Spleen (tissue), 11 donors: ENCODE data around the gene PITRM1. TPM values are rescaled to one million over a fixed set of nuclear protein-coding genes. Genes with fewer than 3 reads are reported as not detected.
"Not testable (repeated sequence)": the region's sequence is repeated elsewhere in the genome, so short reads cannot be mapped to it uniquely, and the experiment has no call there.

Experiments used
- DNase-seq: peaks from one replicate; pipeline ENCODE4 v3.0.0-alpha.2; 2020
- H3K27ac ChIP-seq, 8 donors: fragments of 200-600 bp; sonication (generic) in 7 of 8; 1 replicate in 4 of 8; 2 replicates in 4 of 8; pipeline versions ENCODE4 v1.5.0 to v1.8.0; 2016 to 2021; ENCODE audit warnings: inconsistent platforms in 4 of 8, mild to moderate bottlenecking in 4 of 8, moderate library complexity in 1 of 8
- H3K27me3 ChIP-seq, 7 donors: fragments of 200-600 bp; sonication (generic) in 6 of 7; replicated peaks in 1 of 7; 1 replicate in 4 of 7; 2 replicates in 3 of 7; pipeline versions ENCODE4 v1.5.0 to v1.8.0; 2016 to 2021; ENCODE audit warnings: inconsistent platforms in 3 of 7, mild to moderate bottlenecking in 1 of 7
- H3K36me3 ChIP-seq, 6 donors: fragments of 200-600 bp; sonication (generic) in 5 of 6; 1 replicate in 4 of 6; 2 replicates in 2 of 6; pipeline versions ENCODE4 v1.5.0 to v1.8.0; 2016 to 2021; ENCODE audit warnings: inconsistent platforms in 2 of 6
- H3K4me1 ChIP-seq, 6 donors: fragments of 200-600 bp; sonication (generic) in 5 of 6; 1 replicate in 3 of 6; 2 replicates in 3 of 6; pipeline versions ENCODE4 v1.5.0 to v1.8.0; 2016 to 2021; ENCODE audit warnings: inconsistent platforms in 3 of 6
- H3K4me3 ChIP-seq, 8 donors: fragments of 200-600 bp; sonication (generic) in 7 of 8; 1 replicate in 4 of 8; 2 replicates in 4 of 8; pipeline versions ENCODE4 v1.5.0 to v1.8.0; 2016 to 2021; ENCODE audit warnings: inconsistent platforms in 4 of 8, mild to moderate bottlenecking in 4 of 8, moderate library complexity in 2 of 8
- H3K9me3 ChIP-seq, 8 donors: fragments of 200-600 bp; sonication (generic) in 7 of 8; 1 replicate in 4 of 8; 2 replicates in 4 of 8; pipeline versions ENCODE4 v1.5.0 to v1.8.0; 2016 to 2021; ENCODE audit warnings: inconsistent platforms in 4 of 8
- POLR2A ChIP-seq, 3 donors: fragments of 450-650 bp; IDR thresholded peaks; one replicate each; pipeline ENCODE4 v1.5.1; 2017; ENCODE audit warnings: antibody characterized with exemption in 3 of 3, mild to moderate bottlenecking in 1 of 3
- POLR2AphosphoS5 ChIP-seq, 3 donors: sonication (generic); formaldehyde crosslinking; IDR thresholded peaks; one replicate each; pipeline ENCODE4 v1.5.1; 2017; ENCODE audit warnings: antibody characterized with exemption in 3 of 3
- WGBS, 5 donors: extraction: QIAGEN DNeasy Blood & Tissue Kit in 3 of 5; methylation state at CpG; one replicate each; pipeline versions ENCODE4 v1.1.5 to v1.1.7; 2013 to 2018; 5-methylcytosine and 5-hydroxymethylcytosine counted together
- intact Hi-C: fragments of 100-400 bp; cut with DNase I; formaldehyde crosslinking; loops from one replicate; pipeline ENCODE4 v1.15.0; 2023; ENCODE audit warnings: low total_unique reads
- polyA plus RNA-seq, 3 donors: library from polyadenylated mRNA; stranded (reverse); fragments of 200-250 nt; gene quantifications; one replicate each; pipeline ENCODE4 v1.2.1, GENCODE V29; 2013
- total RNA-seq, 7 donors: library from RNA; depleted of rRNA in 3 of 7; stranded (reverse); fragments of >200 nt in 3 of 7; fragmentation: NEBNext Ultra II Directional in 4 of 7; extraction: Animal tissue kit (Norgen Biotek cat#: 25700) in 4 of 7; gene quantifications; one replicate each; pipeline versions ENCODE4 v1.1.0 to v1.2.1, GENCODE V29; 2016 to 2021
- TF ChIP-seq, protein P1 (sequence below), 11 experiments: fragments of 200-600 bp in 7 of 11; fragments of 450-650 bp in 4 of 11; sonication (generic) in 4 of 11; IDR thresholded peaks in 8 of 11; conservative IDR thresholded peaks in 3 of 11; 1 replicate in 7 of 11; 2 replicates in 4 of 11; pipeline versions ENCODE4 v1.4.0 to v1.8.0; 2016 to 2021; ENCODE audit warnings: antibody characterized with exemption in 11 of 11, inconsistent platforms in 4 of 11, mild to moderate bottlenecking in 1 of 11
- donor health status: healthy with polysubstance abuse.
- donor health status: DM: no; HTN: no; CAD: no; lungs with moderate emphysema.
- donor health status: DM: no; HTN: no; CAD: no.
- donor health status: Bipolar disorder and iron deficiency.
- donor health status: healthy.
- donor health status: DM: no; HTN: no; CAD: no.
- donor health status: DM: yes; HTN: yes; CAD: no.

The PITRM1 gene
- total and polyA plus RNA-seq, 10 donors = 38.5 to 63.2 (median 52.0) TPM

DNA sequence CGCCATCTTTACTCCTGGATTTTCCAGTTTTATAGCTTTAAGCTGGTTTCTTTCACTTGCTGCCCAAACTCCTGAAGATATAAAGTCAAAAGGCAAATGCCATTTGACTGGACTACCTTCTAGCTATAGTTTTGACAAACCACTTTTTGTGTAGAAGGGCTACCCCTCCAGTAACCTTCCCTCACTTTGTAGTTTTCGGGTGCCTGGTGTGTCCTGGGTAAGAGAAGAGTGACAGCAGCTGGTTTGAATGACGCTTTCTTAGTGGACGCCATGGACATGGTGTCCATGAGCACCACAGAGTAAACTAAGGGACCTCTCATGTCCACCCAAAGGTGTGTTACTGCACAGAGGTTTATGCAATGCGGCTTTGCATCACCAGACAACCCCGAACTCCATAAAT lies 21.2 kb upstream of the PITRM1 start:
- no peaks in the 10 kb centered on the region for H3K36me3 ChIP-seq
- no peaks in the 10 kb centered on the region for H3K9me3 ChIP-seq
- H3K4me1 ChIP-seq = peaks cover 7 to 31% (median 16%) of the 10 kb centered on the region in 6 donors
- WGBS, 5 donors = 89 to 97% (median 92%) methylated on average over 6 of the region's 6 CpGs
- intact Hi-C loops = loop anchor here (10.0 kb wide), 1 partner anchor 1571 kb away; no protein-coding TSS in a partner anchor
- peak overlapping the region in 1 of 8 donors; percentile 35 for H3K27ac ChIP-seq
- no peak overlapping the region for H3K4me3 ChIP-seq
- DNase-seq = no peak
- H3K27me3 ChIP-seq = peaks cover 0 to 24% (median 3%) of the 10 kb centered on the region in 7 donors
- TF ChIP-seq POLR2A (IDR thresholded peaks at IDR 0.05) = no peak
- TF ChIP-seq, protein P1, sequence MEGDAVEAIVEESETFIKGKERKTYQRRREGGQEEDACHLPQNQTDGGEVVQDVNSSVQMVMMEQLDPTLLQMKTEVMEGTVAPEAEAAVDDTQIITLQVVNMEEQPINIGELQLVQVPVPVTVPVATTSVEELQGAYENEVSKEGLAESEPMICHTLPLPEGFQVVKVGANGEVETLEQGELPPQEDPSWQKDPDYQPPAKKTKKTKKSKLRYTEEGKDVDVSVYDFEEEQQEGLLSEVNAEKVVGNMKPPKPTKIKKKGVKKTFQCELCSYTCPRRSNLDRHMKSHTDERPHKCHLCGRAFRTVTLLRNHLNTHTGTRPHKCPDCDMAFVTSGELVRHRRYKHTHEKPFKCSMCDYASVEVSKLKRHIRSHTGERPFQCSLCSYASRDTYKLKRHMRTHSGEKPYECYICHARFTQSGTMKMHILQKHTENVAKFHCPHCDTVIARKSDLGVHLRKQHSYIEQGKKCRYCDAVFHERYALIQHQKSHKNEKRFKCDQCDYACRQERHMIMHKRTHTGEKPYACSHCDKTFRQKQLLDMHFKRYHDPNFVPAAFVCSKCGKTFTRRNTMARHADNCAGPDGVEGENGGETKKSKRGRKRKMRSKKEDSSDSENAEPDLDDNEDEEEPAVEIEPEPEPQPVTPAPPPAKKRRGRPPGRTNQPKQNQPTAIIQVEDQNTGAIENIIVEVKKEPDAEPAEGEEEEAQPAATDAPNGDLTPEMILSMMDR (IDR thresholded peaks at IDR 0.05 in 8 of 11, conservative IDR thresholded peaks at IDR 0.05 in 3 of 11) = no peak
- TF ChIP-seq POLR2AphosphoS5 (IDR thresholded peaks at IDR 0.05) = no peak

DNA sequence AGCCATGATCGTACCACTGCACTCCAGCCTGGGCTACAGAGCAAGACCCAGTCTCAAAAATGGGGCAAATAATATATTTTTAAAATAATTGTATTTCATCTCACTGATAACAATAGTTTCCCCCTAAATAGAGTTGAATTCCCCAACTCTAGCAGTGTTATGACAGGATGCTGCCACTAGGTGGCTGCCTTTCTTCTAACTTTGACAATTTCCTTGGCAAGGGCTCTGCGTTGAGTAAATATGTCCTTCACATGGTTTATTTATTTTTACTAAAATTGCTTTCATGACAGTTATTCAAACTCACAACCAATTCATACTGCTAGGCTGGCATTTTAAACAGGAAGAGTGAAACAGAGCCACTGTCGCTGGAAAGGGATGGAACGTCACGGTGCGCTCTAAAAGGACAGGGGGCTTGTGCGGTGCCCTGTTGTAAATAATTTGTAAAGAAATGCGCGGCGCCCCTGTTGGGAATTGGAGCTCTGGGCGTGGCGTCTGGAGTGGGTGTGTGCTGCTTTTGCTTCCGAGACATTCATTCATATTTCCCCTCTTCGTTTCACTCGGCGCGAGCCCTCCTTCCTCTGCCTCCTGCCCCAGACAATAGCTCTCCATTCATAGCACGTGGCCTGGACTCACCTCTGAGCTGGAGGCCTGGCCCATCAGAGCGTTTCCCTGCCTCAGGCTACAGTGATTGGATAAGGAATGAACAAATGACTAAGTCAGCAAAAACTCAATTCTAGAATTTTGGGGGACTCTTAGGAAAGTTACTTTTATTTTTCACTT lies 20.5 kb upstream of the PITRM1 start:
- DNase-seq = no peak
- H3K27me3 ChIP-seq = peaks cover 0 to 19% (median 3%) of the 10 kb centered on the region in 7 donors
- H3K4me3 ChIP-seq = peak overlapping the region in 2 of 8 donors; percentile 16 to 36
- 44 to 55% (median 52%) methylated on average over 19 of the region's 19 CpGs for whole genome bisulfite sequencing, 5 donors
- peaks cover 7 to 29% (median 15%) of the 10 kb centered on the region in 6 donors for H3K4me1 ChIP-seq
- H3K27ac ChIP-seq = peak overlapping the region in 5 of 8 donors; percentile 35 to 65 (median 52)
- intact Hi-C loops = loop anchor here (10.0 kb wide), 1 partner anchor 1572 kb away; no protein-coding TSS in a partner anchor
- H3K9me3 ChIP-seq = no peaks in the 10 kb centered on the region
- H3K36me3 ChIP-seq = no peaks in the 10 kb centered on the region
- TF ChIP-seq, protein P1 (IDR thresholded peaks at IDR 0.05 in 8 of 11, conservative IDR thresholded peaks at IDR 0.05 in 3 of 11) = peak; percentile 41 to 90 (median 83)
- no peak for TF ChIP-seq POLR2A (IDR thresholded peaks at IDR 0.05)

GRCh38 chr10:3190817-3191216 lies 18.2 kb upstream of the PITRM1 start:
- Histone ChIP-seq H3K27ac (no peak overlapping the region), H3K27me3 (peaks cover 0 to 3% (median 0%) of the 10 kb centered on the region in 7 donors), H3K9me3 (no peaks in the 10 kb centered on the region), H3K4me1 (peaks cover 0 to 12% (median 0%) of the 10 kb centered on the region in 6 donors), H3K36me3 (no peaks in the 10 kb centered on the region), H3K4me3 (no peak overlapping the region)
- intact Hi-C loops = loop anchor here (10.0 kb wide), 1 partner anchor 1574 kb away; no protein-coding TSS in a partner anchor
- DNase-seq = no peak
- TF ChIP-seq, protein P1 (IDR thresholded peaks at IDR 0.05 in 8 of 11, conservative IDR thresholded peaks at IDR 0.05 in 3 of 11) = no peak
- TF ChIP-seq POLR2AphosphoS5 (IDR thresholded peaks at IDR 0.05) (no peak), POLR2A (IDR thresholded peaks at IDR 0.05) (no peak)
- WGBS, 5 donors = 89 to 95% (median 92%) methylated on average over 3 of the region's 3 CpGs

- H3K4me1 ChIP-seq, H3K27ac ChIP-seq, H3K4me3 ChIP-seq, H3K9me3 ChIP-seq, DNase-seq, intact Hi-C loops, H3K27me3 ChIP-seq, H3K36me3 ChIP-seq: not testable (repeated sequence)
- WGBS, 5 donors = 82 to 91% (median 86%) methylated on average over 3 of the region's 3 CpGs
These were observed 14.6 kb upstream of the PITRM1 start for GRCh38 chr10:3187229-3187628.
